SU-DHL-6 (cell line): ENCODE measurements around the gene MAPK14.

ENCODE experiments used
- EZH2phosphoT487 ChIP-seq: fragments of 200-600 bp; sonication (generic), shearing (Covaris generic); conservative IDR thresholded peaks from 2 replicates; pipeline ENCODE4 v1.6.1; 2018; ENCODE audit warnings: mild to moderate bottlenecking, antibody characterized with exemption, low read length, moderate library complexity, mixed read lengths
- TF ChIP-seq, protein P1 (sequence below): fragments of 200-600 bp; sonication (generic); IDR thresholded peaks from one replicate; pipeline ENCODE4 v1.5.1; 2017; ENCODE audit warnings: antibody characterized with exemption, mild to moderate bottlenecking, low read length, moderate library complexity; ENCODE audit not compliant: insufficient read depth, poor library complexity, severe bottlenecking

- TF ChIP-seq, protein P1, sequence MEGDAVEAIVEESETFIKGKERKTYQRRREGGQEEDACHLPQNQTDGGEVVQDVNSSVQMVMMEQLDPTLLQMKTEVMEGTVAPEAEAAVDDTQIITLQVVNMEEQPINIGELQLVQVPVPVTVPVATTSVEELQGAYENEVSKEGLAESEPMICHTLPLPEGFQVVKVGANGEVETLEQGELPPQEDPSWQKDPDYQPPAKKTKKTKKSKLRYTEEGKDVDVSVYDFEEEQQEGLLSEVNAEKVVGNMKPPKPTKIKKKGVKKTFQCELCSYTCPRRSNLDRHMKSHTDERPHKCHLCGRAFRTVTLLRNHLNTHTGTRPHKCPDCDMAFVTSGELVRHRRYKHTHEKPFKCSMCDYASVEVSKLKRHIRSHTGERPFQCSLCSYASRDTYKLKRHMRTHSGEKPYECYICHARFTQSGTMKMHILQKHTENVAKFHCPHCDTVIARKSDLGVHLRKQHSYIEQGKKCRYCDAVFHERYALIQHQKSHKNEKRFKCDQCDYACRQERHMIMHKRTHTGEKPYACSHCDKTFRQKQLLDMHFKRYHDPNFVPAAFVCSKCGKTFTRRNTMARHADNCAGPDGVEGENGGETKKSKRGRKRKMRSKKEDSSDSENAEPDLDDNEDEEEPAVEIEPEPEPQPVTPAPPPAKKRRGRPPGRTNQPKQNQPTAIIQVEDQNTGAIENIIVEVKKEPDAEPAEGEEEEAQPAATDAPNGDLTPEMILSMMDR = no peak
- no peak for TF ChIP-seq EZH2phosphoT487
Observed at GRCh38 chr6:36025260-36025931, 2.2 kb upstream of the MAPK14 start.
